Thymus (tissue), 11 donors: ENCODE data around the gene DAD1. TPM values are rescaled to one million over a fixed set of nuclear protein-coding genes. Genes with fewer than 3 reads are reported as not detected.
"Not testable (repeated sequence)": the region's sequence is repeated elsewhere in the genome, so short reads cannot be mapped to it uniquely, and the experiment has no call there.

Experiments used
- DNase-seq, 9 donors: peaks; one replicate each; pipeline ENCODE4 v3.0.0-alpha.2; 2013; ENCODE audit warnings: low spot score in 9 of 9, low read depth in 6 of 9, missing footprints in 1 of 9
- H3K27ac ChIP-seq, 2 donors: one replicate each; pipeline ENCODE4 v1.5.1; 2013; ENCODE audit warnings: control low read depth in 1 of 2, low read depth in 1 of 2, low read length in 1 of 2, mild to moderate bottlenecking in 1 of 2, moderate library complexity in 1 of 2
- H3K27me3 ChIP-seq, 2 donors: one replicate each; pipeline ENCODE4 v1.5.1; 2013; ENCODE audit warnings: low read length in 1 of 2; ENCODE audit not compliant: control insufficient read depth in 2 of 2, insufficient read depth in 1 of 2
- H3K36me3 ChIP-seq, 2 donors: one replicate each; pipeline ENCODE4 v1.5.1; 2013; ENCODE audit warnings: low read length in 1 of 2, mild to moderate bottlenecking in 1 of 2, moderate library complexity in 1 of 2; ENCODE audit not compliant: control insufficient read depth in 2 of 2, insufficient read depth in 2 of 2
- H3K4me1 ChIP-seq, 2 donors: one replicate each; pipeline ENCODE4 v1.5.1; 2013; ENCODE audit warnings: low read length in 2 of 2; ENCODE audit not compliant: control insufficient read depth in 2 of 2, insufficient read depth in 2 of 2
- H3K4me3 ChIP-seq, 2 donors: one replicate each; pipeline ENCODE4 v1.5.1; 2013; ENCODE audit warnings: low read length in 2 of 2, control low read depth in 1 of 2, mild to moderate bottlenecking in 1 of 2
- H3K9me3 ChIP-seq, 2 donors: one replicate each; pipeline ENCODE4 v1.5.1; 2013; ENCODE audit warnings: low read length in 1 of 2, mild to moderate bottlenecking in 1 of 2; ENCODE audit not compliant: control insufficient read depth in 2 of 2, insufficient read depth in 1 of 2
- WGBS: extraction: QIAGEN DNeasy Blood & Tissue Kit; methylation state at CpG from one replicate; pipeline ENCODE4 v1.1.7; 2013; 5-methylcytosine and 5-hydroxymethylcytosine counted together
- polyA plus RNA-seq: library from polyadenylated mRNA; stranded (reverse); fragments of 200-250 nt; gene quantifications from one replicate; pipeline ENCODE4 v1.2.3, GENCODE V29; 2013
- total RNA-seq: library from RNA; stranded (reverse); fragments of 120-200 nt; gene quantifications from one replicate; pipeline ENCODE4 v1.2.4, GENCODE V29; 2013
- donor health status: healthy.

The DAD1 gene
- total and polyA plus RNA-seq, 2 donors, result 220 to 237 TPM

- peaks cover 79 to 99% of the 10 kb centered on the region in 2 donors for H3K4me1 ChIP-seq
- peak overlapping the region; percentile 95 to 99 for H3K27ac ChIP-seq
- no peaks in the 10 kb centered on the region for H3K9me3 ChIP-seq
- H3K4me3 ChIP-seq, result no peak overlapping the region
- 94% methylated on average over 15 of the region's 15 CpGs for WGBS
- no peak for DNase-seq
- H3K27me3 ChIP-seq, result no peaks in the 10 kb centered on the region
- H3K36me3 ChIP-seq, result peaks cover 45 to 55% of the 10 kb centered on the region in 2 donors
Measured at GRCh38 chr14:22554498-22555383, 34.3 kb downstream of the DAD1 start.

DNA sequence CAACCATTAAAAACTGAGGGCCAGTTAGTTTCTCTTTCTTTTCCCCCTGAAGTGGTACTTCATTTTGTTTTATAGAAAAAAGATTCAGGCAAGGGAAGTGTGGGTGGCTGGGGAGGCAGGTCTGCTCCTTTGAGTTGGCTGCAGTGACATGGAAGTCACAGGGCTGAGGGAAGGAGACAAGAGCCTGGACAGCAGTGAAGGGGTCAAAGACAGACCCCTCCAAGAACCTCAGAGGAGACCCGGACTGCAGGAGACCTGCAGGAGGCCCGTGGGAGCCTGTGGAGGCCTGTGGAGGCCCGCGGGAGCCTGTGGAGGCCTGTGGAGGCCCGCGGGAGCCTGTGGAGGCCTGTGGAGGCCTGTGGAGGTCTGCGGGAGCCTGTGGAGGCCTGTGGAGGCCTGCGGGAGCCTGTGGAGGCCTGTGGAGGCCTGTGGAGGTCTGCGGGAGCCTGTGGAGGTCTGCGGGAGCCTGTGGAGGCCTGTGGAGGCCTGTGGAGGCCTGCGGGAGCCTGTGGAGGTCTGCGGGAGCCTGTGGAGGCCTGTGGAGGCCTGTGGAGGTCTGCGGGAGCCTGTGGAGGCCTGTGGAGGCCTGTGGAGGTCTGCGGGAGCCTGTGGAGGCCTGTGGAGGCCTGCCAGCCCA, 35.0 kb downstream of the DAD1 start:
- H3K27me3 ChIP-seq, DNase-seq, H3K4me3 ChIP-seq, H3K9me3 ChIP-seq: not testable (repeated sequence)
- Histone ChIP-seq H3K27ac (peak overlapping the region; percentile 95 to 99), H3K36me3 (peaks cover 53 to 62% of the 10 kb centered on the region in 2 donors), H3K4me1 (peaks cover 80 to 100% of the 10 kb centered on the region in 2 donors)
- 98% methylated on average over 14 of the region's 14 CpGs for WGBS

DNA sequence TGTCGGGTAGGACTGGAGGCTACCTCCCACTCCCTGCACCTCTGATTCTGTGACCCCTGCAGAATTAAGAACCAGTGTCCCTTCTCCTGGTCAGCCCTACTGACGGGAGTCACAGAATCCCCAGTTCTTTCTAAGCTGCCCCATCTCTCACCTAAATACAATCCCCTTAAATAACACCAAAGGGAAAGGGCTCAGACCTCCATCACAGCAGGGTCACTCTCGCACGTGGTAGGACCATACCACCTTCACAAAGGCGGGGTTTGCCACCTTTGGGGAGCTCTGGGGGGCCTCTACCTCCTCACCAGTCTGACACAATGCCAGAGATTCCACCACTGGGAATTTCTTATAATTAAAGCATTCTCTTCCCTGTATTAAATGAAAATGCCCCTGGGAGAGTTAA, 35.6 kb downstream of the DAD1 start:
- H3K27me3 ChIP-seq, result no peaks in the 10 kb centered on the region
- H3K36me3 ChIP-seq, result peaks cover 56 to 66% of the 10 kb centered on the region in 2 donors
- no peak for DNase-seq
- H3K4me3 ChIP-seq, result no peak overlapping the region
- peaks cover 78 to 98% of the 10 kb centered on the region in 2 donors for H3K4me1 ChIP-seq
- no peaks in the 10 kb centered on the region for H3K9me3 ChIP-seq
- WGBS, result 94% methylated on average over 5 of the region's 5 CpGs
- H3K27ac ChIP-seq, result peak overlapping the region; percentile 95 to 99

GRCh38 chr14:22552827-22553076, 36.3 kb downstream of the DAD1 start:
- H3K27ac ChIP-seq, result peak overlapping the region; percentile 95 to 99
- no peak for DNase-seq
- H3K27me3 ChIP-seq, result no peaks in the 10 kb centered on the region
- peaks cover 78 to 98% of the 10 kb centered on the region in 2 donors for H3K4me1 ChIP-seq
- WGBS, result 98% methylated on average over 2 of the region's 2 CpGs
- peaks cover 63 to 73% of the 10 kb centered on the region in 2 donors for H3K36me3 ChIP-seq
- no peaks in the 10 kb centered on the region for H3K9me3 ChIP-seq
- no peak overlapping the region for H3K4me3 ChIP-seq

GRCh38 chr14:22552001-22552826, 36.8 kb downstream of the DAD1 start:
- 92% methylated on average over 13 of the region's 13 CpGs for WGBS
- Histone ChIP-seq H3K27ac (peak overlapping the region; percentile 95 to 99), H3K9me3 (no peaks in the 10 kb centered on the region), H3K27me3 (no peaks in the 10 kb centered on the region), H3K4me1 (peaks cover 78 to 98% of the 10 kb centered on the region in 2 donors), H3K36me3 (peaks cover 68 to 78% of the 10 kb centered on the region in 2 donors), H3K4me3 (no peak overlapping the region)
- no peak for DNase-seq

- WGBS, result 64% methylated on average over 5 of the region's 5 CpGs
- H3K9me3 ChIP-seq, result no peaks in the 10 kb centered on the region
- H3K36me3 ChIP-seq, result peaks cover 74 to 84% of the 10 kb centered on the region in 2 donors
- no peak overlapping the region for H3K4me3 ChIP-seq
- no peaks in the 10 kb centered on the region for H3K27me3 ChIP-seq
- peaks cover 81 to 98% of the 10 kb centered on the region in 2 donors for H3K4me1 ChIP-seq
- H3K27ac ChIP-seq, result peak overlapping the region; percentile 91 to 95
- no peak for DNase-seq
Measured at GRCh38 chr14:22551605-22551997, 37.4 kb downstream of the DAD1 start.

GRCh38 chr14:22549981-22550673, 38.9 kb downstream of the DAD1 start:
- Histone ChIP-seq H3K36me3 (peaks cover 85 to 94% of the 10 kb centered on the region in 2 donors), H3K4me3 (peak overlapping the region; percentile 1 to 11), H3K27ac (peak overlapping the region; percentile 91 to 95), H3K27me3 (no peaks in the 10 kb centered on the region), H3K4me1 (peaks cover 87 to 98% of the 10 kb centered on the region in 2 donors), H3K9me3 (no peaks in the 10 kb centered on the region)
- WGBS, result 68% methylated on average over 11 of the region's 11 CpGs
- DNase-seq, result peak in 1 of 9 donors; percentile 78

- H3K27ac ChIP-seq, result peak overlapping the region; percentile 91 to 95
- WGBS, result 88% methylated on average over 6 of the region's 6 CpGs
Measured at GRCh38 chr14:22549324-22549962, 39.6 kb downstream of the DAD1 start.

More at GRCh38 chr14:22549324-22549962, 39.6 kb downstream of the DAD1 start:
- no peaks in the 10 kb centered on the region for H3K9me3 ChIP-seq
- peak overlapping the region in 1 of 2 donors; percentile 11 for H3K4me3 ChIP-seq
- peaks cover 87 to 98% of the 10 kb centered on the region in 2 donors for H3K4me1 ChIP-seq
- no peak for DNase-seq
- no peaks in the 10 kb centered on the region for H3K27me3 ChIP-seq
- H3K36me3 ChIP-seq, result peaks cover 86 to 94% of the 10 kb centered on the region in 2 donors
